ENCODE measurements around the gene GPRIN1. TPM values are rescaled to one million over a fixed set of nuclear protein-coding genes. Genes with fewer than 3 reads are reported as not detected.

GPRIN1 gene
- total RNA-seq, 1 donor, result 0.94 TPM

DNA sequence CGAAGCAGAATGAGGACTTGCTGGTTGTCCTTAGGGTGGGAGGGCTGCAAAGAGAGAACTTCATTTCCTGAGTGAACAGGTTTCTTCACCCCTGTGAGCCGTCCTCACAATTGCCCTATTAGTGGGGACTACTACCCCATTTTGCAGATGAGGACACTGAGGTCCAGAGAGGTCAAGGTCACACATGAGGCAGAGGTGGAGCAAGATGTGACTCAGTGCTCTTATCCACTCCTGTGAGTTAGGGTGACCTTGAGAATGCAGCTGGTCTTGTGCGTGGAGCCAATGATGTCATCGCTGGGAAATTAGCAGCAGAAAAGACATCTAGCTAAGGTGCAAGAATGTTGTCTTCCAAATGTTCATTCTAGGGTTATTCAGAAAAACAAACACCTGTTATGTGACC, 26.9 kb downstream of the GPRIN1 start:
- H3K9me3 ChIP-seq (ENCODE audit: low read depth, low read length), result no peaks in the 10 kb centered on the region
- no peaks in the 10 kb centered on the region for H3K27me3 ChIP-seq (ENCODE audit: insufficient read depth, low read length)
- no peaks in the 10 kb centered on the region for H3K4me1 ChIP-seq (ENCODE audit: insufficient read depth, low read length)
- H3K4me3 ChIP-seq (ENCODE audit: low read length), result no peak overlapping the region

- H3K4me3 ChIP-seq (ENCODE audit: low read length), result no peak overlapping the region
- no peaks in the 10 kb centered on the region for H3K9me3 ChIP-seq (ENCODE audit: low read depth, low read length)
- no peaks in the 10 kb centered on the region for H3K27me3 ChIP-seq (ENCODE audit: insufficient read depth, low read length)
- no peaks in the 10 kb centered on the region for H3K4me1 ChIP-seq (ENCODE audit: insufficient read depth, low read length)
Observed at GRCh38 chr5:176581361-176581760, 28.6 kb downstream of the GPRIN1 start.

- H3K4me1 ChIP-seq (ENCODE audit: insufficient read depth, low read length), result no peaks in the 10 kb centered on the region
- no peak overlapping the region for H3K4me3 ChIP-seq (ENCODE audit: low read length)
- no peaks in the 10 kb centered on the region for H3K9me3 ChIP-seq (ENCODE audit: low read depth, low read length)
- no peaks in the 10 kb centered on the region for H3K27me3 ChIP-seq (ENCODE audit: insufficient read depth, low read length)
Observed at GRCh38 chr5:176579323-176579722, 30.6 kb downstream of the GPRIN1 start.

DNA sequence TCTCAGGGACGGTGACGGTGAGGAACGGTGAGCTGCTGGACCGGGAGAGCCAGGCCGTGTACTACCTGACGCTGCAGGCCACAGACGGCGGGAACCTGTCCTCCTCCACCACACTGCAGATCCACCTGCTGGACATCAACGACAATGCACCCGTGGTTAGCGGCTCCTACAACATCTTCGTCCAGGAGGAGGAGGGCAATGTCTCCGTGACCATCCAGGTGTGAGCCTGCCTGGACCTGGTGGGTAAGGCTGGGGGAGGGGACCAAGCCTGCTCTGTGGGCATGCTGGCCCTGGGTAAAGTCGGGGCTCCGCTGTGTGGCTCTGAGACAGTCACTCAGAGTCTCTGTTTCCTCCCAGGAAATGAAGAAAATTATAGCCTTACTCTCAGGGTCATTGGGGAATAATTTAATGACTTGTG, 31.6 kb downstream of the GPRIN1 start:
- no peaks in the 10 kb centered on the region for H3K27me3 ChIP-seq (ENCODE audit: insufficient read depth, low read length)
- H3K9me3 ChIP-seq (ENCODE audit: low read depth, low read length), result no peaks in the 10 kb centered on the region
- H3K4me1 ChIP-seq (ENCODE audit: insufficient read depth, low read length), result no peaks in the 10 kb centered on the region
- no peak overlapping the region for H3K4me3 ChIP-seq (ENCODE audit: low read length)

DNA sequence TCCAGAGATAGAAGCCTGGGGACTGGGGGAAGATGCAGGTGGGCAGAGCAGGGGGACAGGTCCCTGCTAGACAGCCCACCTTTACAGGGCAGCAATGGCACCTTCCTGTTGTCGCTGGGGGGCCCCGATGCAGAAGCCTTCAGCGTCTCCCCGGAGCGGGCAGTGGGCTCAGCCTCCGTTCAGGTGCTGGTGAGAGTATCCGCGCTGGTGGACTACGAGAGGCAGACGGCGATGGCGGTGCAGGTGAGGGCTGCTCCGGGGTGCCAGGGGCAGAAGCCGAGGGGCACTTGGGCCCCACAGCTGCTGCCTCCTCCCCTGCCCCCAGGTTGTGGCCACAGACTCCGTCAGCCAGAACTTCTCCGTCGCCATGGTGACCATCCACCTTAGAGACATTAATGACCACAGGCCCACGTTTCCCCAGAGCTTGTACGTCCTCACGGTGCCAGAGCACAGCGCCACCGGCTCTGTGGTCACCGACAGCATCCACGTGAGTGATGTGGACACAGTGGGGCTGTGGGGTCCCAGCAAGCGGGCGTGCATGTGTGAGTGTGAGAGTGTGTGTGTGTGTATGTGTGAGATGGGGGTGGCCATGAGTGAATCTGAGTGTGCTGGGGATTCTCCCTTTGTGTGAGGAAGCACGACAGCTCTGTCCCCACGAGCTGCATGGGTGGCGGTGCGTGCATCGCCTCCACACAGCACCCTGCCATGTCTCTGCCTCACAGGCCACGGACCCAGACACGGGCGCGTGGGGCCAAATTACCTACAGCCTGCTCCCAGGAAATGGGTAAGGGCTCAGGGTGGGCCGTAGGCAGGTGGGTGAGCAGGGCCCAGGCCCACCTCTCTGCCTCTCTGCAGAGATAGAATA, 32.4 kb downstream of the GPRIN1 start:
- Histone ChIP-seq H3K4me1 (ENCODE audit: insufficient read depth, low read length) (no peaks in the 10 kb centered on the region), H3K4me3 (ENCODE audit: low read length) (no peak overlapping the region), H3K9me3 (ENCODE audit: low read depth, low read length) (no peaks in the 10 kb centered on the region), H3K27me3 (ENCODE audit: insufficient read depth, low read length) (no peaks in the 10 kb centered on the region)

DNA sequence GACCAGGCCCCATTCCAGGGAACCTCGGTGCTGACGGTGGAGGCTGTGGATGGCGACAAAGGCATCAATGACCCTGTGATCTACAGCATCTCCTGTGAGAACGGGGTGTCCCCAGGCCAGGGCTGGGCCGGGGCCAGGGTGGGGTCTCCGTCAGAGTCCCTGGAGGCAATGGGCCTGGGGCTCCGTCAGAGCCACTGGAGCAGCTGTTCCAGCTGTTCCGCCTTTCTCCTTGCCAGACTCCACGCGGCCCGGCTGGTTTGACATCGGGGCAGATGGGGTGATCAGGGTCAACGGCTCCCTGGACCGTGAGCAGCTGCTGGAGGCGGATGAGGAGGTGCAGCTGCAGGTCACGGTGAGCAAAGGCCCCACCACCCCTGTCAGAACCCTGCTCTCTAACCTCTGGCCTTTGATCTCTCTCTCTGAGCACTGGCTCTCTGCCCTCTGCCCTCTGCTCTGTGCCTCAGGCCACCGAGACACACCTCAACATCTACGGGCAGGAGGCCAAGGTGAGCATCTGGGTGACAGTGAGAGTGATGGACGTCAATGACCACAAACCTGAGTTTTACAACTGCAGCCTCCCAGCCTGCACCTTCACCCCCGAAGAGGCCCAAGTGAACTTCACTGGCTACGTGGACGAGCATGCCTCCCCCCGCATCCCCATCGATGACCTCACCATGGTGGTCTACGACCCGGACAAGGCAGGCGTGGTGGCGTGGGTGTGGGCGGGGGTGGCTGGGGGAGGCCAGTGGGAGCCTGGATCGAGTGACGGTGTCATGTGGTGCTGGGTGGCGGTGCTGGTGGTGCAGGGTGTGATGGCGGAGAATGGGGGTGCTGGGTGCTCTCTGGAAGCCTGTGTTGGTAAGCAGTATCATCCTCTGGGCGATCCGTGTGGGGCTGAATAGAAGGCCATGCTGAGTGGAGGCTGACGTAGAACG, 34.2 kb downstream of the GPRIN1 start:
- Histone ChIP-seq H3K4me1 (ENCODE audit: insufficient read depth, low read length) (no peaks in the 10 kb centered on the region), H3K9me3 (ENCODE audit: low read depth, low read length) (no peaks in the 10 kb centered on the region), H3K4me3 (ENCODE audit: low read length) (no peak overlapping the region), H3K27me3 (ENCODE audit: insufficient read depth, low read length) (no peaks in the 10 kb centered on the region)

GRCh38 chr5:176575066-176575465, 34.9 kb downstream of the GPRIN1 start:
- no peak overlapping the region for H3K4me3 ChIP-seq (ENCODE audit: low read length)
- H3K4me1 ChIP-seq (ENCODE audit: insufficient read depth, low read length), result no peaks in the 10 kb centered on the region
- H3K9me3 ChIP-seq (ENCODE audit: low read depth, low read length), result no peaks in the 10 kb centered on the region
- H3K27me3 ChIP-seq (ENCODE audit: insufficient read depth, low read length), result no peaks in the 10 kb centered on the region

GRCh38 chr5:176574297-176574591, 35.7 kb downstream of the GPRIN1 start:
- Histone ChIP-seq H3K9me3 (ENCODE audit: low read depth, low read length) (no peaks in the 10 kb centered on the region), H3K4me3 (ENCODE audit: low read length) (no peak overlapping the region), H3K4me1 (ENCODE audit: insufficient read depth, low read length) (no peaks in the 10 kb centered on the region), H3K27me3 (ENCODE audit: insufficient read depth, low read length) (no peaks in the 10 kb centered on the region)

DNA sequence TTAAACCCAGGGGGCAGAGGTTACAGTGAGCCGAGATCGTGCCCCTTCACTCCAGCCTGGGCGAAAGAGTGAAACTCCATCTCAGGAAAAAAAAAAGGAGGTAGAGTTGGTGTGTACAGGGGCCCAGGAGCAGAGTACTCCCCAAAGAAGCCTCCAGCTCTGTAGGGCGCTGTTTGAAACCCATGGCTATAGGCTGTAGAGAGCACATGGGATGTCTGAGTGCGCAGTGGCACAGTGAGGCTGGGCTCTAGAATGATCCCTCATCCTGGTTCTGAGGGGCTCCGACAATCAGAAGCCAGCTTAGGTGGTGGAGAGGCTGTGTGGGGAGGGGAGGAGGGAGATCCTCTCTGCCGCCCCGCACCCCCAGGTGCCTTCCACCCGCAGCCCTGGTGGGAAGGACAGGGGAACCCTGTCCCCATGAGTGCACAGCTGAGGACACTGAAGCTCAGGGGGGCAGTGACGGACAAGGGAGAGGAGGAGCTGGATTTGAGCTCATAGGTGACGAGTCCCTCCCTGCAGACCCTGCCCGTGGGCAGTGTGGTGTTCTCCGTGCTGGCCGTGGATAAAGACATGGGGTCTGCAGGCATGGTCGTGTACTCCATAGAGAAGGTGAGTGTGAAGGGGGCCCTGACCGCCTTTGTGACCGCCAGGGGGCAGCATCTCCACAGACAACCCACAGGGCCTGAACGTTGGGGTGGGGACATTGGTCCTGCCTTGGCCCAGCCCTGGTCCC, 36.2 kb downstream of the GPRIN1 start:
- Histone ChIP-seq H3K4me3 (ENCODE audit: low read length) (no peak overlapping the region), H3K9me3 (ENCODE audit: low read depth, low read length) (no peaks in the 10 kb centered on the region)

DNA sequence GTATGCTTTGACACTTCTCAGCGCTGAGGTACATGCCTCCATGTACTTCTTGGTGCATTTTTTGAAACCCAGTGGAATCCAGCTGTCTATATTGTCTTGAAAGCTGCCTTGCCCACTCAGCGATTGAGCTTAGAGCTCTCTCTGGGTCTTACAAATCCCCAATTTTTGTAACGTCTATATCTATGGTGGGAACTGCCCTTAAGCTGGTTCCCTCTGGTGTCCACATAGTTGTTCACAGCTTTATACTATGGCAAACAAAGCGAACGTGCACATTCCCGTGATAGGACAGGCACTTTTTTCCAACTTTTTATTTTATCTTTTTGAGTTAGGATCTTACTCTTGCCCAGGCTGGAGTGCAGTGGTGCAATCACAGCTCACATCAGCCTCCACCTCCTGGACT, 39.9 kb downstream of the GPRIN1 start:
- Histone ChIP-seq H3K4me1 (ENCODE audit: insufficient read depth, low read length) (no peaks in the 10 kb centered on the region), H3K9me3 (ENCODE audit: low read depth, low read length) (no peaks in the 10 kb centered on the region), H3K27me3 (ENCODE audit: insufficient read depth, low read length) (no peaks in the 10 kb centered on the region), H3K4me3 (ENCODE audit: low read length) (no peak overlapping the region)

More for the DNA sequence above, 36.2 kb downstream of the GPRIN1 start:
- Histone ChIP-seq H3K27me3 (ENCODE audit: insufficient read depth, low read length) (no peaks in the 10 kb centered on the region), H3K4me1 (ENCODE audit: insufficient read depth, low read length) (no peaks in the 10 kb centered on the region)

GRCh38 chr5:176568657-176569056, 41.3 kb downstream of the GPRIN1 start:
- Histone ChIP-seq H3K4me1 (ENCODE audit: insufficient read depth, low read length) (no peaks in the 10 kb centered on the region), H3K4me3 (ENCODE audit: low read length) (no peak overlapping the region), H3K9me3 (ENCODE audit: low read depth, low read length) (no peaks in the 10 kb centered on the region), H3K27me3 (ENCODE audit: insufficient read depth, low read length) (no peaks in the 10 kb centered on the region)

DNA sequence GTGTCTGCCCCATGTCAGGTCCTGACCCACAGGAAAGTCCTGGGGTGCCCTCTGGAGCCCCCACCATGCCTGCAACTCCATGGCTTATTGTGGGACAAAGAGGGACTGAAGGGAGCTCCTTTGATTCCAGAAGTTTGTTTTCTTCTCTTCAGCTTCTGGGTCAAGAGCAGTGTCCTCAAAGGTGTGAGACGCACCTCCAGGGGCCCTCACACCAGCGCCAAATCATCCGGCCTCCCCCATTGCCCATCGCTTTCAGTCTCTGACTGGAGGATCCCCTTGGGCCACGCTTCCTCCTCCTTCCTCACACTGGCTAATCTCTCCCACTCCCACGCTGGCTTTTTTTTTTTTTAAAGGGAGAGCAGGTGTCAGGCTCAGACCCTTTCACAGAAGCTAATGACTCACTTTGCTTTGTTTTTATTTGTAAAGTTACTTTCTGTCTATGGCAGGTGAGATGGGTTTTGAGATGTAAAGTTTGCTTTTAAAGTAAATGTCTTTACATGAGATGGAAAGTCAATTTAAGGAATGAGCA, 44.1 kb downstream of the GPRIN1 start:
- Histone ChIP-seq H3K27me3 (ENCODE audit: insufficient read depth, low read length) (no peaks in the 10 kb centered on the region), H3K4me1 (ENCODE audit: insufficient read depth, low read length) (no peaks in the 10 kb centered on the region), H3K4me3 (ENCODE audit: low read length) (no peak overlapping the region), H3K9me3 (ENCODE audit: low read depth, low read length) (no peaks in the 10 kb centered on the region)

DNA sequence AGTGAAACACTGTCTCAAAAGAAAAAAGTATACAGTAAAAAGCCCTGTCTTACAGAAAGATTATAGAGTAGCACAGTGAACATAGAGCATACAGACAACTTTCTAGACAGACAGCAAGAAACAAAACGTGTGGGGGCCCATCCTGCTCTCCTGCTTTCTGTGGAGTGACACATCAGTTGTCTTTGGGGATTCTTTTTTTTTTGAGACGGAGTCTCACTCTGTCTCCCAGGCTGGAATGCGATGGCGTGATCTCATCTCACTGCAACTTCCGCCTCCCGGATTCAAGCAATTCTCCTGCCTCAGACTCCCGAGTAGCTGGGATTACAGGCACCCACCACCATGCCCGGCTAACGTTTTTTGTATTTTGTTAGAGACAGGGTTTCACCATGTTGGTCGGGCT, 46.0 kb downstream of the GPRIN1 start:
- Histone ChIP-seq H3K27me3 (ENCODE audit: insufficient read depth, low read length) (no peaks in the 10 kb centered on the region), H3K4me1 (ENCODE audit: insufficient read depth, low read length) (peaks cover 12% of the 10 kb centered on the region)

DNA sequence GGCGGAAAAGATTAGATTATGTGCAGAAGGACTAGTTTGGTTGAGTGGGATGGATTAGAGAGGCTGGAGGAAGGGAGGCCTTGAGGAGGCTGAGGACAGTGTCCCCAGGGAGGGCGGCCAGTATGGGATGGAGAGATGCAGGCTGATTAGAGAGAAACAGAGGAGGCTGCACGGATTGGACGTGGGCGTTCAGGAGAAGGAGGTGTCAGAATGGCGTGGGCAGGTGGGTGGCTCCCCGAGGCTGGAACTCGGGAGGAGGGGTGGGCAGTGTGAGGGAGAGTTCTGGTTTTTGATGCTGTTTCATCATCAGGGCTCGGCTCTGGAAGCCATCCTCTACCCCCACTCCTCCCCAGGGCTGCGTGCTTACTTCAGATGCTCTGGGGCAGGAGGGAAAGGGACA, 47.8 kb downstream of the GPRIN1 start:
- H3K9me3 ChIP-seq (ENCODE audit: low read depth, low read length), result no peaks in the 10 kb centered on the region
- H3K4me1 ChIP-seq (ENCODE audit: insufficient read depth, low read length), result peaks cover 14% of the 10 kb centered on the region
- H3K4me3 ChIP-seq (ENCODE audit: low read length), result no peak overlapping the region
- H3K27me3 ChIP-seq (ENCODE audit: insufficient read depth, low read length), result no peaks in the 10 kb centered on the region

More for the DNA sequence above, 46.0 kb downstream of the GPRIN1 start:
- Histone ChIP-seq H3K4me3 (ENCODE audit: low read length) (no peak overlapping the region), H3K9me3 (ENCODE audit: low read depth, low read length) (no peaks in the 10 kb centered on the region)

- no peaks in the 10 kb centered on the region for H3K9me3 ChIP-seq (ENCODE audit: low read depth, low read length)
- no peaks in the 10 kb centered on the region for H3K27me3 ChIP-seq (ENCODE audit: insufficient read depth, low read length)
- no peak overlapping the region for H3K4me3 ChIP-seq (ENCODE audit: low read length)
- H3K4me1 ChIP-seq (ENCODE audit: insufficient read depth, low read length), result peaks cover 22% of the 10 kb centered on the region
Observed at GRCh38 chr5:176561259-176561658, 48.7 kb downstream of the GPRIN1 start.
